NCI-H226 (cell line): Measurements from ENCODE around the gene RNU6-1.

Experiments
- DNase-seq: peaks from one replicate; pipeline ENCODE4 v3.0.0-alpha.2; 2015

The RNU6-1 gene

GRCh38 chr15:67832031-67832551 lies 7.8 kb downstream of the RNU6-1 start:
- peak; percentile 52 for DNase-seq

- peak; percentile 36 for DNase-seq
These were observed 8.5 kb downstream of the RNU6-1 start for GRCh38 chr15:67831363-67831762.

GRCh38 chr15:67829647-67830504 lies 10.0 kb downstream of the RNU6-1 start:
- DNase-seq = no peak

- DNase-seq = no peak
These were observed 10.7 kb downstream of the RNU6-1 start for GRCh38 chr15:67828969-67829646.

- no peak for DNase-seq
These were observed 11.4 kb downstream of the RNU6-1 start for GRCh38 chr15:67828278-67828968.

GRCh38 chr15:67827562-67828277 lies 12.1 kb downstream of the RNU6-1 start:
- DNase-seq = no peak

- DNase-seq = no peak
These were observed 12.9 kb downstream of the RNU6-1 start for GRCh38 chr15:67826717-67827561.

- DNase-seq = no peak
These were observed 13.7 kb downstream of the RNU6-1 start for GRCh38 chr15:67825881-67826716.

- DNase-seq = no peak
These were observed 14.6 kb downstream of the RNU6-1 start, which contains the start of gene SKOR1 for GRCh38 chr15:67824976-67825880. Gene SKOR1, plus strand, starts transcription at chr15:67825509. Its CDS starts 94 bp downstream, at chr15:67825603.

- no peak for DNase-seq
These were observed 15.5 kb downstream of the RNU6-1 start for GRCh38 chr15:67824197-67824968.

GRCh38 chr15:67823314-67824196 lies 16.3 kb downstream of the RNU6-1 start:
- no peak for DNase-seq

GRCh38 chr15:67822537-67823313 lies 17.1 kb downstream of the RNU6-1 start:
- DNase-seq = no peak

- DNase-seq = no peak
These were observed 17.9 kb downstream of the RNU6-1 start for GRCh38 chr15:67821784-67822440.

- DNase-seq = peak; percentile 45
These were observed 18.7 kb downstream of the RNU6-1 start for GRCh38 chr15:67820992-67821783.
